GM21528 (cell line): ENCODE measurements around the gene VRK3.
"Not testable (repeated sequence)": the region's sequence is repeated elsewhere in the genome, so short reads cannot be mapped to it uniquely, and the experiment has no call there.

Experiments used
- ATAC-seq: cut with Tn5 transposase; IDR thresholded peaks from one replicate; pipeline ENCODE4 v1.9.1; 2021; ENCODE audit warnings: mild to moderate bottlenecking, moderate library complexity; ENCODE audit not compliant: unreplicated experiment, low FRiP score

The VRK3 gene

GRCh38 chr19:49958144-49958543 is 67.0 kb downstream of the VRK3 start:
- not testable (repeated sequence) for ATAC-seq

DNA sequence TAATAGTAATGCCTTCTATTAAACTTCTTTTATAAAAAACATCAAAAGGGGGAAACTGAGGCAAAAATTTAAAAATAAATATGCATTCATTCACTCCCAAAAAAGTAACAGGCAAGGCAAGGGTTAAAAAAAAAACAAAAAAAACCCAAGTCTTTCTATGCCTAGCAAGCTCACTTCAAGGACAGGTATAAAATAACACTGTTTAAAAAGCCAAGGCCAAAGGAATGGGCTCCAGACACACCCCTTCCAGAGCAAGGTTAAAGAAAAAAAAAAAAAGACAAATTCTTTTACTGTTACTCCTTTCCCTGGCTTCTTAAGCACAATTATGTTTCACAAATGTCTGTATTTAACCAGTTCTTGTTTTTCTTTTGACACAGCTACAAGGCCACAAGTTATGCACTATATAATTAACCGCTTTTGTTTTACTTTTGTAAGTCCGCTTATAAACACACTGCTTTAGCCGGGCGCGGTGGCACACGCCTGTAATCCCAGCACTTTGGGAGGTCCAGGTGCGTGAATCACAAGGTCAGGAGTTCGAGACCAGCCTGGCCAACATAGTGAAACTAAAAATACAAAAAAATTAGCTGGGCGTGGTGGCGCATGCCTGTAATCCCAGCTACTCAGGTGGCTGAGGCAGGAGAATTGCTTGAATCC is 67.8 kb downstream of the VRK3 start:
- ATAC-seq: no peak

DNA sequence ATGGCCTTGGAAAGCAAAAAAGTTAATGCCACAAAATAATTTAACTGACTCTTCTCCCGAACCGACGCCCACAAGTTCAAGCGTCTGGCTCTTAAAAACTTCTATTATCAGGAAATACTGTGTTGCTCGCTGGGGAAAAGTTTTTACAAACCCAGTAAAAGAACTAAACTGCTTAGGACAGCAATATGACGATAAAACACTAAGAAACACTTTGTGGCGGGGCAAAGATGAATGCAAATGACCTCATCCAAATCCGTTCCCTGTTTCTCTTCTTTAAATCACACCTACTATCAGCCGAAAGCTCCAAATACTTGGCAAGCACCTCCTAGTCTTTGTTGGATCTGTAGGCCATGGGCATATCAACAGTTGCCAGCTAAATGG is 69.1 kb downstream of the VRK3 start:
- ATAC-seq: no peak

DNA sequence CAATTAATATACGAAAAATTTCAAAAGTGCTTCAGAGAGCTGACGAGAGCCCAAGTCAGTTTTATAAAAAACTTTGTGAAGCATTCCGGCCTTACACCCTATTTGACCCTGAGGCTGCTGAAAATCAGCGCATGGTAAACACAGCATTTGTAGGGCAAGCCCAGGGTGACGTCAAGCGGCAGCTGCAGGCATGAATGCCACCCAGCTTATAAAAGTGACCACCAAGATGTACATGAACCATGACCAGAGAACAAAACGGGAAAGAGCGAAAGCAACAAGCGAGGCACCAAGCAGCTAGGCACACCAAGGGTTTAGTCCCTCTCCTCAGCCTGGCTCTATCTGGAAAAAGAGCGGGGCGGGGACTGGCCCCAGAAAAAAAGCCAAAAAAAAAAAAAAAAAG is 70.2 kb downstream of the VRK3 start:
- ATAC-seq: no peak

DNA sequence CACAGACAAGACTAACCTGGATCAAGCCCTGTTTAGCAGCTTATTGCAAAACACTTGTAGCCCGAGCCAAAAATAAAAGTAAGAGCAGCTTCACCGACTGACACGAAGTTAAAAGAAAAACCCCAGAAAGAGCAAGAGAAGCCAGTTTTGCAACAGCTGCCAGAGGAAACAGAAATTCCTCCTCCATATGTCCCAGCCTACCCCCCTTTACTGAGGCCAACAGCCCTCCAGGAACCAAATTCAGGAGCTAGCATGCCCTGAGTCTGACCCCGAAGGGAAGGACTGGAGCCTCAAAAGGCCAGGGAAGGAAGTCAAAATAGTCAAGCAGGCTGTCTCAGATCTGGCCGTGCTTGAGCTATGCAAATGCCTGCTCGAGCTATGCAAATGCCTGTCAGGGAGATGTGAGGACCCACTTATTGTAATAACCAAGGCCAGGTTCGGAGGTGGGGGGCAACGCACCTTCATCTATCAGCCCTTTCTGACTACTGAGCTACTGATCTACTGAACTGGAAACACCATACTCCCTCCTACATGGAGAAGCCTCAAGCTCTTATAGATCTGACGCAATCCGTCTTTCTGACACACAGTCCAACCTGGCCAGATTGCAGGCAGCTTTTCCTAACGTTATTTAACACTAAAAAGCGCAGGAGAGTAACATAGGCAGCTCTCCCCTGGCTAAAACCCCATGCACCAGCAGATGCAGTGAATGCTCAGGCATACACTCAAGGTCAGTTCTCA is 70.9 kb downstream of the VRK3 start:
- no peak for ATAC-seq

DNA sequence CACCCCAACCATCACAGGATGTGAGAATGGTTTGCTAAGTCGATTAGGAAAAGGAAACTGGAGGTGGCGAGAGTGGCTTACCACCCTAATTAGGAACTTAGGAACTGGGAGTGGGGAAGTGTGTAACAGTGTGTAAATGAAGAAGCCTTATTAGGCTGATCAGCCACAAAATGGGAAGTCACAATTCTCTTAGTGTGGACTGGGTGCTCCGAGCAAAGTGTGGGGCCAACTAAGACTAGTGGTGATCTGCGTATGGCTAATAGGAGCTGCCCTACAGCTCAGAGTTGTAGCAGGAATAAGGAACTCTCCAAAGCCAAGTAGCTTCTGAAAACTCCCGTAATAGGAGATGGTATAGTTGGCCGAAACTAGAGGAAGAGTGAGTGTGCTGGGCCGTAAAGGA is 71.8 kb downstream of the VRK3 start:
- ATAC-seq: no peak

GRCh38 chr19:49952906-49953305 is 72.3 kb downstream of the VRK3 start:
- no peak for ATAC-seq

GRCh38 chr19:49952479-49952836 is 72.7 kb downstream of the VRK3 start:
- no peak for ATAC-seq

DNA sequence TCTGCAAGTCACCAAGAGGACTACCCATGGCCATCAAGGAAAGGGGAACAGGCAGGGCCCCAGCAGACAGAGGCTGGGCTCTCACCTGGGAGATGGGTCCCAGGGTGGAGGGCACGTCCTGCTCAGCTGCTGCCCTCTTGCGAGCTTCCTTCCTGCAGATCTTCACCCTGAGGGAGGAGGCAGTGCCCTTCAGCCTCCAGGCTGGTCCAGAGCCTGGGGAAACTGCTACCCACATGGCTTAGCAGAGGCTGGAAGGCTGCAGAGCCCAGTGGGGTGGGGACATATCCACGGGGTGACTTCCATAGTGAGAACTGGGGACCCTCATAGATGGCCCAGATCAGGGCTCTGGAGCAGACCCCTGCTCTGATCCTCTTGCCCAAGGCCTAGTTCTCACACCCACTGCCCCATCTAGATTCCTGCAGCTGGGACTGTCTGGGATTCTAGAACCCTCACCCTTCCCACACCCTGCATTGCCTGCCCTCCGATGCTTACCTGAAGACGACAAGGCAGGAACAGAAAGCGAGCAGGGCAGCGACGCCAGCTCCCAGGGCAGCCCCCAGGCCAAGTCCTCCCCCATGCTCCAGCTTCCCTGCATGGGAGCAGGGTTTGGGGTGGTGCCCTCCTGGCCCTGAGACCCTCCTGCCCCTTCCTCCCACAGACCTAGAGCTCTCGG is 73.2 kb downstream of the VRK3 start:
- ATAC-seq: no peak

DNA sequence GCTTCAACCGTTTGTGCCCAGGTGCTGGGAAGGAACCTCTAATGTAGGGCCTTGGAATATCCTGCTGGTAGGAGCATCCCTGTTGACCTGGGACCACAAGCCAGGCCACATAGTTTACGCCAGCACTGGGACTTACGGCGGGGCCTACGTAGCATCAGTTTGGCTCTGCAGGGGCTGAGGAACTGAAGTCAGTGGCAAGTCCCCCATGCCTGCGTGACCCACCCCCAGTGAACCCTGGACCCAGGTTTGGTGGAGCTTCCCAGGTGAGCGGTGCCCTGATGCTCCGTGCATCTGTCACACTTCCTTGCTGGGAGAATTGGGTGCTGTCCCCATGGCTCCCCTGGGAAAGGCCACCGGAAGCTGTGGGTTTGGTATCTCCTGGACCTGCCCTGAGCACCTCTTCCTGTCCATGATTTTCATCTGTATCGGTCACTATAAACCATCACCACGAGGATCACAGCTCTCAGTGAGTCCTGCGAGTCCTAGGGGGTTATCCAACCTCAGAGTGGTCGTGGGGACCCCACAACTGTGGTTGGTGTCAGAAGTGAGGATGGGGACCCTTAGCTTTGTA is 74.1 kb downstream of the VRK3 start:
- ATAC-seq: no peak

GRCh38 chr19:49950590-49950948 is 74.6 kb downstream of the VRK3 start:
- no peak for ATAC-seq

DNA sequence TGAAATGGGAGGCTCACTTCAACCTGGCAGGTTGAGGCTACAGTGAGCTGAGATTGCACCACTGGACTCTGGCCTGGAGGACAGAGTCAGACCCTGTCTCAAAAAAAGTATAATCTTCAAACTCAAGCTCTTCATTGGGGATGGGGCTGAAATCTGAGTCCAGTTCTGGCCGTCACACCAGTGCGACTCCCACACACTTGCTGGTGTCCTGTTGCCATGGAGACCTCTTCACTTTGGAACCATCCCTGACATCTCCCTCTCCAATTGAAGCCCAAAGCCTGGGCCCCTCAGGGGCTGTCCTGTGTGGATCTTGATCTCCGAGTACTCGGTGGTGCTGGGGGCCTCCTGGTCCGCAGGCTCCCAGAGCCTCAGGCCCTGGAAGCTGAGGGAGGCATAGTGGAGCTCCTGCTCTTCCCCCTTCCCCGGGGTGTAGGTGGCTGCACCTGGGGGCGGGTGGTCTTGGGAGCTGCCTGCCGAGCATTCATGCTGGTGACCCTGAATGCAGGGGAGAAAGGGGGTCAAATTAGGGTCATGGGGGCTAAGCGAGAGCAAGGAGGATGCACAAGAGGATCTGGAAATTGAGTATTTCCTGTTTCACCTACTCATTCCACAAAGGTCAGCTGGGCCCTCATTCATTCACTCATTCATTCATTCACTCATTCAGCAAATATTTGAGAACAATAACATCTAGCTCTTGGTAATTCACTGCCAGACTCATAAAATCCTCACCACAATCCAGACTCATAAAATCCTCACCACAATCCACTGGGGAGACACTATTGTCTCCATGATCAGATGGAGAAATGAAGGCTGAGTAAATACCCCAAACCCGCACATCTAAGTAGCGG is 75.2 kb downstream of the VRK3 start:
- ATAC-seq: no peak

DNA sequence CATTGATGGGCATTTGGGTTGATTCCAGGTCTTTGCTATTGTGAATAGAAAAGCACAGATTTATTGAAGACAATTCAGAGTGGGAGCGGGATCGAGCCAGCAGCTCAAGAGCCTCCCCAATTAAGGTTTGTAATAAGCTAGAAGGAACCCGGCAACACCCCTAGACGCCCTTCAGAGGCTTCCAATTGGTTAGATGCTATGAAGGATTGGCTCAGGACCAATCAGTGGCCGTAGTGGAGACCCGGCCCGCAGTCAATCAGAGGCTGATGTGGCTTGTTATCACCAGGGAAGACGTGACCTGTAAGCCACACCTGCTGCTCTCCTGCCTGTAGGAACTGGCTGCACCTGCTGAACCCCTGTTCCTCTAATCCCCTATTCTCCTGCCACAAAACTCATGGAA is 78.8 kb downstream of the VRK3 start:
- ATAC-seq: no peak

DNA sequence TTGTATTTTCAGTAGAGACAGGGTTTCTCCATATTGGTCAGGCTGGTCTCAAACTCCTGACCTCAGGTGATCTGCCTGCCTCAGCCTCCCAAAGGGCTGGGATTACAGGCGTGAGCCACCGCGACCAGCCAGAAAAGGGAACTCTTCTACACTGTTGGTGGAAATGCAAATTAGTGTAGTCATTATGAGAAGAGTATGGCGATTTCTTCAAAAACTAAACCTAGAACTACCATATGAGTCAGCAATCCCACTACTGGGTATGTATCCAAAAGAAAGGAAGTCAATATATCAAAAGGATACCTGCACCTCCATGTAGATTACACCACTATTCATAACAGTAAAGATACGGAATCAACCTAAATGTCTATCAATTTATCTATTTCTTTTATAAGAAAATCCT is 80.6 kb downstream of the VRK3 start:
- ATAC-seq: not testable (repeated sequence)

- ATAC-seq: no peak
These were observed 84.7 kb downstream of the VRK3 start for GRCh38 chr19:49940482-49940791.

- no peak for ATAC-seq
These were observed 85.3 kb downstream of the VRK3 start for GRCh38 chr19:49939721-49940481.

GRCh38 chr19:49938662-49939061 is 86.5 kb downstream of the VRK3 start:
- ATAC-seq: no peak

DNA sequence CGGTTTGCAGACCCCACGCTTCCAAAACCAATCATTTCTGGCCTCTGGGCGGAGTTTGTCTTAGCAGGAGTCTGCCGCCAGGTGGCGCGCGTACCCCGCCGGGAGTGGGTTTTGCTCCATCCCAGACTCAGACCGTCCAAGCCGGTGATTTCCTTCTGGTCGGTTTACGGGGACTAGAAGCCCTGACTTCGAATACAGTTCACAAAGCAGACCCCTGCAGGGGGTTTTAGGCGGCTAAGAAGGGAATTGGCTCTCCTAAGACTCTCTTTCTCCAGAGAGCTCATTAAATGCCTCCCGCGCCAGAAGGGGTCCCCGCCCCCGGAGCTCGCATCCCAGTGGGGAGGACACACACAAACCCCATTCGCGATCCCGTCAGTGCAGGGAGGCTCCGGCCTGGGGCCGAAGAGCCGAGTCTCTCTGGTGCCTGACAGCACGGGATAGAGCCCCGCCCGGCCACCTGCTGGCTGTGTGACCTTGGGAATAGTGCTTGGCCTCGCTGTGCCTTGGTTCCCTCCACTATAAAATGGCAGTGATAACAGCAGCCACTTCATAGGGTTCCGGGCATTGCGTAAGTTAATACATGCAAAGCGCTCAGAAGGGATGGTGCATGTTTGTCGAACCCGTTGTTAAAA is 87.3 kb downstream of the VRK3 start:
- ATAC-seq: no peak

- ATAC-seq: no peak
These were observed 88.6 kb downstream of the VRK3 start for GRCh38 chr19:49936549-49936948.

- ATAC-seq: no peak
These were observed 91.5 kb downstream of the VRK3 start for GRCh38 chr19:49933643-49934042.
